HG03280 (cell line): ENCODE data around the gene TRIM56.
"Not testable (repeated sequence)": the region's sequence is repeated elsewhere in the genome, so short reads cannot be mapped to it uniquely, and the experiment has no call there.

Source experiments
- ATAC-seq: cut with Tn5 transposase; IDR thresholded peaks from one replicate; pipeline ENCODE4 v1.9.1; 2021; ENCODE audit warnings: mild to moderate bottlenecking, moderate library complexity; ENCODE audit not compliant: unreplicated experiment

Gene TRIM56

GRCh38 chr7:101085162-101085964, at the start of gene TRIM56:
Gene TRIM56, plus strand, starts transcription at chr7:101085481. Its CDS starts 1,832 bp downstream, at chr7:101087313.
- ATAC-seq: peak; percentile 83

DNA sequence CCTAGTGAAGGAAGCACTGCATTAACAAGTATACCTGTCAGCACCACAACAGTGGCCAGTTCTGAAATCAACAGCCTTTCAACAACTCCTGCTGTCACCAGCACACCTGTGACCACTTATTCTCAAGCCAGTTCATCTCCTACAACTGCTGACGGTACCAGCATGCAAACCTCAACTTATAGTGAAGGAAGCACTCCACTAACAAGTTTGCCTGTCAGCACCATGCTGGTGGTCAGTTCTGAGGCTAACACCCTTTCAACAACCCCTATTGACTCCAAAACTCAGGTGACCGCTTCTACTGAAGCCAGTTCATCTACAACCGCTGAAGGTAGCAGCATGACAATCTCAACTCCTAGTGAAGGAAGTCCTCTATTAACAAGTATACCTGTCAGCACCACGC, 49.3 kb upstream of the TRIM56 start:
- no peak for ATAC-seq

DNA sequence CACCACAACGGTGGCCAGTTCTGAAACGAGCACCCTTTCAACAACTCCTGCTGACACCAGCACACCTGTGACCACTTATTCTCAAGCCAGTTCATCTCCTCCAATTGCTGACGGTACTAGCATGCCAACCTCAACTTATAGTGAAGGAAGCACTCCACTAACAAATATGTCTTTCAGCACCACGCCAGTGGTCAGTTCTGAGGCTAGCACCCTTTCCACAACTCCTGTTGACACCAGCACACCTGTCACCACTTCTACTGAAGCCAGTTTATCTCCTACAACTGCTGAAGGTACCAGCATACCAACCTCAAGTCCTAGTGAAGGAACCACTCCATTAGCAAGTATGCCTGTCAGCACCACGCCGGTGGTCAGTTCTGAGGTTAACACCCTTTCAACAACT, 44.0 kb upstream of the TRIM56 start:
- ATAC-seq: not testable (repeated sequence)

GRCh38 chr7:101058355-101058754, 26.9 kb upstream of the TRIM56 start:
- ATAC-seq: no peak

DNA sequence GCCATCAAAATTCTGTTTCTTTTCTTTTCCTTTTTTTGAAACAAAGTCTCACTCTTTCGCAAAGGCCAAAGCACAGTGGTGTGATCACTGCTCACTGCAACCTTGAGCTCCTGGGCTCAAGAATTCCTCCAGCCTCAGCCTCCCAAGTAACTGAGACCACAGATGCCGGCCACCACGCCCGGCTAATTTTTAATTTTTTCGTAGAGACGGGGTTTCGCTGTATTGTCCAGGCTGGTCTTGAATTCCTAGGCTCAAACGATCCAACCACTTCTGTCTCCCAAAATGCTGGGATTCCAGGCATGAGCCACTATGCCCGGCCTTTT, 25.7 kb upstream of the TRIM56 start:
- no peak for ATAC-seq

GRCh38 chr7:101060992-101061391, 24.3 kb upstream of the TRIM56 start:
- no peak for ATAC-seq

DNA sequence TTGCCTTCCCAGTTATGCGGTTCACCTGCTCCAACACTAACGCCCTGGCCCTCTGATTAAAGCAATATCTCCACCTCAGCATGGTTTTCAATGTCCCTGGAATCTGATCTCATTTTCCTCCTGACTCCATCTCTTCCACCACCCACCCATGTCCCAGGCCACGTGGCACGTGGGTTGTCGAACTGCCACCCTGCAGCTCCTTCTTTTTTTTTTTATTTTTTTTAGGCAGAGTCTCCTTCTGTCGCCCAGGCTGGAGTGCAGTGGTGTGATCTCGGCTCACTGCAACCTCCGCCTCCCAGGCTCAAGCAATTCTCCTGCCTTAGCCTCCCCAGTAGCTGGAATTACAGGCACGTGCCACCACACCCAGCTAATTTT, 21.1 kb upstream of the TRIM56 start:
- not testable (repeated sequence) for ATAC-seq

- not testable (repeated sequence) for ATAC-seq
Observed at GRCh38 chr7:101065162-101065561, 20.1 kb upstream of the TRIM56 start.

DNA sequence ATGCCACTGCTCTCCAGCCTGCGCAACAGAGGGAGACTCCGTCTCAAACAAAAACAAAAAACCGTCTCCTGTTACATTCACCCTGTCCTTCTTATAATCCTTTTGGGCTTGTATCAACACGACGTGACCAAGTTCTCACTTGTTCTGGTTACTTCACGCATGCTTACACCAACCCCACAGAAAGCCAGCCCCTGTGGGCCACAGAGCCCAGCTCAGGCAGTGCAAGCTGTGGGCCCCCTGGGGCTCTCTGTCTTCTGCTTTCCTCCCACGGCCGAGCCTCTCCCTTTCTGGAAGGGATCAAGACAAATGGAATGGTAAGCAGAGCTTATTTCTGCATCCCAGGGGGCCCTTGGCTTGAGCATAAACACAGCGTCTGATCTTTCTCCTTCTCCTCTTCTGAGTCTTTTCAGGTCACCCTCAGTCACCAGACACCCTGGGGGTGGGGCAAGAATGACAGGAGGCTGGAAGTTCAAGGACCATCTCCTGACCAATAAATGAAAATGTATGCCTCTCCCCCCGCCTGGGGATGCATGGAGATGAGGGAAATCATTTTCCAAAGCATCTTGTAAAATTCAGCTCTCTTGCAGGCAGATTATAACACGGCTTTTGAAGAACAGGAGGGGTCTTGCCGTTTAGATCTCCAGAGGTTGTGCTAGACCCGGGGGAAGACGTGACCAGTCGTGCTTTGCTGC, 19.0 kb upstream of the TRIM56 start:
- ATAC-seq: no peak

GRCh38 chr7:101066833-101067177, 18.5 kb upstream of the TRIM56 start:
- no peak for ATAC-seq

- ATAC-seq: no peak
Observed at GRCh38 chr7:101068401-101068800, 16.9 kb upstream of the TRIM56 start.

DNA sequence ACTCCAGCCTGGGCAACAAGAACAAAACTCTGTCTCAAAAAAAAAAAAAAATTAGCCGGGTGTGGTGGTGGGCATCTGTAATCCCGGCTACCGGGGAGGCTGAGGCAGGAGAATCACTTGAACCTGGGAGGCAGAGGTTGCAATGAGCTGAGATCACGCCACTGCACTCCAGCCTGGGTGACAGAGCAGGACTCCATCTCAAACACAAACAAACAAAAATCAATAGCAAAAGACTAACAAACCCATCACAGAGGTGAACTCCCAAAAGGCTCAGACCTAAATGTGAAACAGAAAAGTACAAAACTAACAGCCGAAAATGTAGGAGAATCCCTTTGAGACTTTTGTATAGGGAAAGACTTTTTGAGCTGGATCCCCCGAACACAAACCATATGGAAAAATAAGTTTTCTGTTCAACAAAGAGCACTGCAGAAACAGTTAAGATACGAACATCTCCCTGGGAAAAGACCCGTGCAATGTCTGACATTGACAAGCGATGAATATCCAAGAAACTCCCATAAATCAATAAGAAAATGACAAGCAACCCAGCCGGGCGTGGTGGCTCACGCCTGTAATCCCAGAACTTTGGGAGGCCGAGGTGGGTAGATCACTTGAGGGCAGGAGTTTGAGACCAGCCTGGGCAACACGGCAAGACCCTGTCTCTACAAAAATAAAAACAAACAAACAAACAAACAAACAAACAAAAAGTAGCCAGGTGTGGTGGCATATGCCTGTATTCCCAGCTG, 13.7 kb upstream of the TRIM56 start:
- not testable (repeated sequence) for ATAC-seq

DNA sequence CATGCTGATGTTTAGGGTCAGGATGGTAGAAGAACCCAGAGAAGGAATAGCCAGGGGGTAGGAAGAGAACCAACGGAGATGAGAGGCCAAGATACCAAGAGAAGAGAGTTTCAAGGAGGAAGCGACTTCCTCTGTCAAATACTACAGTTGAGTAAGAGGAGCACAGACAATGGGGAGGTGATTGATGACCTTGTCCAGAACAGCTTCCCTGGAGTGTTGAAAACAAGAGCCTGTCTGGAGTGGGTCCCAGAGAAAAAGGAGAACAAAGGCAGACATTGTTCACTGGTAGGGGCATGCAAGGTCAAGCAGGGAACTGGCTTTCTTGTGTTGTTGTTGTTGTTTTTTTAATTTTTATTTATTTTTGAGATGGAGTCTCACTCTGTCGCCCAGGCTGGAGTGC, 9.6 kb upstream of the TRIM56 start:
- no peak for ATAC-seq

- ATAC-seq: not testable (repeated sequence)
Observed at GRCh38 chr7:101076183-101076582, 9.1 kb upstream of the TRIM56 start.

DNA sequence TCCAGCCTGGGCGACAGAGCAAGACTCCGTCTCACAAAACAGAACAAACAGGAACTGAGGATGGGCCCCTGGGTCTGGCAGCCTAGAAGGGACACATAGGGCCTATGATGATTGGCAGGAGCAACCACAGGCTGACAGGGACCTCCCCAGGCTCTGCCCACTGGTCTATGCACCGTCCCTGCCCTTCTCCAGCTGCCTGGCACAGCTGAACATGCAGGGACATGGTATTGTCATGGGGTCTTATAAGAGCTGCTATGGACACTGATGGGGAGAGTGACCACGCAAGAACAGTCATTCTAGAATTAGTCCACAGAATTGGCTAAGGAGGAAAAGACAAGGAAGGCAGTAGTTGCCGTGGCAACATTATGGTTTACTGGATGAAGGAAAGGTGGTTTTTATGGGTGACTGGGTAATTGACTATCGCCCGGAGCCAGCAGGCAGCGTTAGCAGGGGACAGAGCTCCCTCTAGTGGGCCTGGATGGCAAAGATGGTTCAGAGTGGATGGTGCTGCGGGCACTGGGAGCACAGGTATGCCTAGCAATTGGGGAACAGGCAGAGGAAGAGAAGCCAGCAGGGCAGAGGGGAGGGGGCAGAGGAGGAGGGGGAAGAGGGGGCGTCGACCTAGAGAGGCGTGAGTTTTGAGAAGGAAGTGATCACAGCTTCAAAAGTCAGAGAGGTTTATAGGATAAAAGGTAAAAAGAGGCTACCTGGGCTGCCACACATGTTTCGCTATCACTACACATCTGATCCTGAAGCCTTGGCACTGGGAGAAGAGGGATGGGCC, 7.8 kb upstream of the TRIM56 start:
- ATAC-seq: peak; percentile 88

DNA sequence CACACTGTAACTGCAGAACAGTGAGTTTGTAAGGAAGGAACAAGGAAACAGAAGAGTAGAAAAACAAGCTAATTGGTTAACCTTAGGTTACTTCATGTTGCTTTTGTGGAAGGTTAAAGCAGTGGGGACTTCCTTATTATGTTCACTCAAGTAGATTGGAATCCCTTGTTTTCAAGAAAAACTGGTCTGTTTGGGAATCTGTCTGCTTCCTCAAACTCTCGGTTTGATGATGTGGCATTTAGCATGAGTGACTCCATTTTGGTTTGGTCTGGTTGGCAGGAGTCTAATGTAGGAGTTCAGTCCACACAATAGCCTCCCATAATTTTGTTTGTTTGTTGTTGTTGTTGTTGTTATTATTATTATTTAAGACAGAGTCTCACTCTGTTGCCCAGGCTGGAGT, 3.8 kb upstream of the TRIM56 start:
- ATAC-seq: no peak

DNA sequence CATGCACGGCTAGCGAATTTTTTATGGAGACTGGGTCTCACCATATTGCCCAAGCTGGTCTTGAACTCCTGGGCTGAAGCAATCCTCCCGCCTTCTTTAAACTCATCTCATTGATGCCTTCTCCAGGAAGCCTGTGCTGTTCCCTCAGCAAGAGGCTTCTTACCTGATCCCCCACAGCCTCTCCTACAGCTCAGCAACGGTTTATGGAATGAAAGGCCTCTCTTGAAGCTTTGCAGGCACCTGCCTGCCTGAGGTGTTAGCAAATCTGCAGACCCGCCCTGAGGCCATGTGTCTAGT, 468 bp upstream of the TRIM56 start:
- ATAC-seq: no peak

DNA sequence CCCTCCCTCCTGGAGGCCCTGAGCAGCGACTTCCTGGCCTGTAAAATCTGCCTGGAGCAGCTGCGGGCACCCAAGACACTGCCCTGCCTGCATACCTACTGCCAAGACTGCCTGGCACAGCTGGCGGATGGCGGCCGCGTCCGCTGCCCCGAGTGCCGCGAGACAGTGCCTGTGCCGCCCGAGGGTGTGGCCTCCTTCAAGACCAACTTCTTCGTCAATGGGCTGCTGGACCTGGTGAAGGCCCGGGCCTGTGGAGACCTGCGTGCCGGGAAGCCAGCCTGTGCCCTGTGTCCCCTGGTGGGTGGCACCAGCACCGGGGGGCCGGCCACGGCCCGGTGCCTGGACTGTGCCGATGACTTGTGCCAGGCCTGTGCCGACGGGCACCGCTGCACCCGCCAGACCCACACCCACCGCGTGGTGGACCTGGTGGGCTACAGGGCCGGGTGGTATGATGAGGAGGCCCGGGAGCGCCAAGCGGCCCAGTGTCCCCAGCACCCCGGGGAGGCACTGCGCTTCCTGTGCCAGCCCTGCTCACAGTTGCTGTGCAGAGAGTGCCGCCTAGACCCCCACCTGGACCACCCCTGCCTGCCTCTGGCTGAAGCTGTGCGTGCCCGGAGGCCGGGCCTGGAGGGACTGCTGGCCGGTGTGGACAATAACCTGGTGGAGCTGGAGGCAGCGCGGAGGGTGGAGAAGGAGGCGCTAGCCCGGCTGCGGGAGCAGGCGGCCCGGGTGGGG, 2.2 kb downstream of the TRIM56 start:
- no peak for ATAC-seq

- ATAC-seq: no peak
Observed at GRCh38 chr7:101088069-101088425, 2.8 kb downstream of the TRIM56 start.

GRCh38 chr7:101088858-101089529, 3.7 kb downstream of the TRIM56 start:
- no peak for ATAC-seq
